Endothelial cell of umbilical vein (primary cell): ENCODE results near the gene KLHL9. TPM values are rescaled to one million over a fixed set of nuclear protein-coding genes. Genes with fewer than 3 reads are reported as not detected.

ENCODE experiments used
- BruUV-seq: library from RNA; stranded (reverse); fragments of 400-500 nt; replicated peaks from 2 replicates; lab custom pipeline; 2021; lab: Mats Ljungman, UMichigan
- CTCF ChIA-PET: fragments of 300-600, 350-600 bp; sonication (Branson Sonifier 250); formaldehyde crosslinking; loops from one replicate; lab custom pipeline; 2021; ENCODE audit warnings: antibody characterized with exemption, inconsistent platforms; lab: Charles Lee
- POLR2A ChIA-PET: fragments of 300-600, 350-600 bp; sonication (Branson Sonifier 250); formaldehyde crosslinking; loops from one replicate; lab custom pipeline; 2021; ENCODE audit warnings: antibody characterized with exemption, inconsistent platforms; lab: Charles Lee
- DNase-seq: peaks from one replicate; pipeline ENCODE4 v3.0.0-alpha.2; 2011; ENCODE audit warnings: low read depth, low spot score
- FAIRE-seq: peaks from 2 replicates; lab custom pipeline; 2011; peaks lifted over from hg19 to GRCh38; lab: Jason Lieb, UNC
- H2AFZ ChIP-seq: 2 replicates; pipeline ENCODE4 v1.6.0; 2012; ENCODE audit warnings: low read depth, low read length, control low read depth, inconsistent platforms
- H3K27ac ChIP-seq: 2 replicates; pipeline ENCODE4 v1.5.1; 2011; ENCODE audit warnings: low read depth, mild to moderate bottlenecking, control low read depth, low read length, moderate library complexity; ENCODE audit not compliant: insufficient read depth
- H3K27me3 ChIP-seq, 2 experiments: 2 replicates each; pipeline versions ENCODE4 v1.6.0 to v1.6.1; 2011; ENCODE audit warnings: low read length in 2 of 2, mixed read lengths in 1 of 2; ENCODE audit not compliant: control insufficient read depth in 2 of 2, insufficient read depth in 2 of 2
- H3K36me3 ChIP-seq, 2 experiments: 2 replicates in 1 of 2; 3 replicates in 1 of 2; pipeline ENCODE4 v1.5.1; 2011; ENCODE audit warnings: low read length in 2 of 2, mild to moderate bottlenecking in 1 of 2, moderate library complexity in 1 of 2; ENCODE audit not compliant: control insufficient read depth in 2 of 2, insufficient read depth in 2 of 2; ENCODE audit errors: extremely low read depth in 1 of 2
- H3K4me1 ChIP-seq: 3 replicates; pipeline ENCODE4 v1.5.1; 2011; ENCODE audit warnings: mild to moderate bottlenecking, low read length; ENCODE audit not compliant: control insufficient read depth, insufficient read depth; ENCODE audit errors: extremely low read depth
- H3K4me2 ChIP-seq: 2 replicates; pipeline ENCODE4 v1.6.1; 2011; ENCODE audit warnings: low read length, control low read depth, mixed read lengths; ENCODE audit not compliant: insufficient read depth
- H3K4me3 ChIP-seq, 3 experiments: fragments of 200-600 bp in 1 of 3; sonication (generic), shearing (Covaris generic) in 1 of 3; replicated peaks in 1 of 3; 2 replicates each; pipeline ENCODE4 v1.5.1; 2011 to 2016; ENCODE audit warnings: control low read depth in 3 of 3, low read length in 3 of 3, mild to moderate bottlenecking in 2 of 3, inconsistent platforms in 1 of 3, low read depth in 1 of 3, moderate library complexity in 1 of 3; ENCODE audit not compliant: insufficient read depth in 1 of 3
- H3K79me2 ChIP-seq: 2 replicates; pipeline ENCODE4 v1.6.0; 2012; ENCODE audit warnings: low read length, inconsistent platforms; ENCODE audit not compliant: control insufficient read depth, insufficient read depth
- H3K9ac ChIP-seq: replicated peaks from 2 replicates; pipeline ENCODE3; 2011; ENCODE audit warnings: low read length, control low read depth; ENCODE audit not compliant: insufficient read depth; ENCODE audit errors: extremely low read depth
- H3K9me1 ChIP-seq: replicated peaks from 3 replicates; pipeline ENCODE4 v1.6.0; 2011; ENCODE audit warnings: mild to moderate bottlenecking, low read length; ENCODE audit not compliant: control insufficient read depth, insufficient read depth; ENCODE audit errors: extremely low read depth
- H3K9me3 ChIP-seq: replicated peaks from 2 replicates; pipeline ENCODE4 v1.5.1; 2012; ENCODE audit warnings: low read length, inconsistent platforms; ENCODE audit not compliant: control insufficient read depth, insufficient read depth
- H4K20me1 ChIP-seq: replicated peaks from 2 replicates; pipeline ENCODE3; 2011; ENCODE audit warnings: mild to moderate bottlenecking, low read length; ENCODE audit not compliant: control insufficient read depth, insufficient read depth; ENCODE audit errors: extremely low read depth
- EZH2 ChIP-seq: IDR thresholded peaks from 2 replicates; pipeline ENCODE4 v1.6.1; 2012; ENCODE audit warnings: borderline replicate concordance, low read depth, mild to moderate bottlenecking, moderate library complexity, low read length, inconsistent platforms; ENCODE audit not compliant: severe bottlenecking
- FOS ChIP-seq: IDR thresholded peaks from 2 replicates; pipeline ENCODE4 v1.6.1; 2011; ENCODE audit warnings: mild to moderate bottlenecking, low read length, moderate library complexity, borderline replicate concordance; ENCODE audit not compliant: insufficient read depth
- GATA2 ChIP-seq: IDR thresholded peaks from 2 replicates; pipeline ENCODE4 v1.7.0; 2011; ENCODE audit warnings: low read depth, mild to moderate bottlenecking, moderate library complexity, mixed read lengths, low read length; ENCODE audit not compliant: insufficient read length, insufficient read depth
- JUN ChIP-seq: IDR thresholded peaks from 2 replicates; pipeline ENCODE4 v1.6.1; 2011; ENCODE audit warnings: borderline replicate concordance, low read depth; ENCODE audit not compliant: insufficient read length, insufficient read depth
- MYC ChIP-seq: IDR thresholded peaks from one replicate; pipeline ENCODE4 v1.6.1; 2011; ENCODE audit warnings: mild to moderate bottlenecking, low read depth, low read length
- POLR2AphosphoS5 ChIP-seq: IDR thresholded peaks from 2 replicates; pipeline ENCODE4 v1.6.1; 2012; ENCODE audit warnings: low read depth, mild to moderate bottlenecking, control low read depth, low read length, moderate library complexity; ENCODE audit not compliant: insufficient read depth
- dilution Hi-C: fragments of 300-500 bp; cut with MboI; formaldehyde crosslinking; loops from one replicate; pipeline ENCODE4 v1.15.0; 2019; ENCODE audit warnings: low sequenced_read_pairs; ENCODE audit not compliant: extremely low pct_ligation_motif_present
- intact Hi-C: fragments of 100-400 bp; cut with micrococcal nuclease; formaldehyde crosslinking; loops from one replicate; pipeline ENCODE4 v1.10.0; 2022
- polyA plus RNA-seq, 4 experiments: library from polyadenylated mRNA; depleted of rRNA in 3 of 4; stranded (reverse) in 3 of 4; unstranded in 1 of 4; fragments of >200 nt; gene quantifications; 2 replicates each; pipeline versions ENCODE4 v1.2.1 to v1.2.3, GENCODE V29; 2011 to 2012; ENCODE audit warnings: missing spikeins in 1 of 4
- total RNA-seq: library from RNA; stranded (reverse); gene quantifications from 2 replicates; pipeline ENCODE4 v1.2.3, GENCODE V29; 2021
- TF ChIP-seq, protein P1 (sequence below), 2 donors: IDR thresholded peaks; 1 replicate in 1 of 2; 2 replicates in 1 of 2; pipeline ENCODE4 v1.5.1; 2011; ENCODE audit warnings: low read length in 2 of 2, mild to moderate bottlenecking in 2 of 2, moderate library complexity in 2 of 2, control low read depth in 1 of 2, inconsistent platforms in 1 of 2, low read depth in 1 of 2; ENCODE audit not compliant: insufficient read depth in 1 of 2; ENCODE audit errors: extremely low read depth in 1 of 2

The KLHL9 gene
- total and polyA plus RNA-seq, 2 donors (not counting 3 experiments of a cell fraction or from before 2014, with no cell fraction given): 8.0 to 23.5 TPM

DNA sequence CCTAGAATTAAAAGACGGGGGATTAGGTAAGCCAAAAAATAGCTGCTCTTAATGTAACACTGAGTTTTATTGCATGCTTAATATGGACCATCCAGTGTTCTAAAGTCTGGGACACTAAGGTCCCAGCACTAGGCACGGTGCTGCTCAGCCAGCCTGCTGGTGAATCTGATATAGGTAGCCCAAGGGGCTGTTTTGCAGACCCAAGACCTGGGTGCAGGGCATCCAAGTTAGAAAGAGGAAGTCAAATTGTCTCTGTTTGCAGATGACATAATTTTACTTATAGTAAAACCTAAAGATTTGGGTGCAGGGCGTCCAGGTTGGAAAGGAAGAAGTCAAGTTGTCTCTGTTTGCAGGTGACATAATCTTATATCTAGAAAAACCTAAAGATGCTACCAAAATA lies 47.9 kb downstream of the KLHL9 start:
- Histone ChIP-seq H3K27me3 (peaks cover 3 to 19% of the 10 kb centered on the region in 2 experiments), H3K27ac (no peak overlapping the region), H4K20me1 (no peaks in the 10 kb centered on the region), H2AFZ (no peak overlapping the region), H3K36me3 (no peaks in the 10 kb centered on the region), H3K4me2 (no peak overlapping the region), H3K4me1 (no peaks in the 10 kb centered on the region), H3K9me1 (no peaks in the 10 kb centered on the region), H3K9ac (no peak overlapping the region), H3K4me3 (no peak overlapping the region), H3K79me2 (no peaks in the 10 kb centered on the region), H3K9me3 (no peaks in the 10 kb centered on the region)
- FAIRE-seq: no peak
- intact Hi-C loops: no loop called here
- no peak for DNase-seq
- CTCF ChIA-PET: no interaction called here
- dilution Hi-C loops: no loop called here
- TF ChIP-seq MYC (no peak), GATA2 (no peak), JUN (no peak), POLR2AphosphoS5 (no peak), FOS (no peak), EZH2 (no peak)
- TF ChIP-seq, protein P1, sequence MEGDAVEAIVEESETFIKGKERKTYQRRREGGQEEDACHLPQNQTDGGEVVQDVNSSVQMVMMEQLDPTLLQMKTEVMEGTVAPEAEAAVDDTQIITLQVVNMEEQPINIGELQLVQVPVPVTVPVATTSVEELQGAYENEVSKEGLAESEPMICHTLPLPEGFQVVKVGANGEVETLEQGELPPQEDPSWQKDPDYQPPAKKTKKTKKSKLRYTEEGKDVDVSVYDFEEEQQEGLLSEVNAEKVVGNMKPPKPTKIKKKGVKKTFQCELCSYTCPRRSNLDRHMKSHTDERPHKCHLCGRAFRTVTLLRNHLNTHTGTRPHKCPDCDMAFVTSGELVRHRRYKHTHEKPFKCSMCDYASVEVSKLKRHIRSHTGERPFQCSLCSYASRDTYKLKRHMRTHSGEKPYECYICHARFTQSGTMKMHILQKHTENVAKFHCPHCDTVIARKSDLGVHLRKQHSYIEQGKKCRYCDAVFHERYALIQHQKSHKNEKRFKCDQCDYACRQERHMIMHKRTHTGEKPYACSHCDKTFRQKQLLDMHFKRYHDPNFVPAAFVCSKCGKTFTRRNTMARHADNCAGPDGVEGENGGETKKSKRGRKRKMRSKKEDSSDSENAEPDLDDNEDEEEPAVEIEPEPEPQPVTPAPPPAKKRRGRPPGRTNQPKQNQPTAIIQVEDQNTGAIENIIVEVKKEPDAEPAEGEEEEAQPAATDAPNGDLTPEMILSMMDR (IDR thresholded peaks at IDR 0.05; ENCODE audit: extremely low read depth in 1 of 2, insufficient read depth in 1 of 2, low read depth in 1 of 2, low read length in 2 of 2): no peak
- POLR2A ChIA-PET: no interaction called here
- BruUV-seq: no TSS peak
